ENCODE data around the gene SRCAP.
"Not testable (repeated sequence)": the region's sequence is repeated elsewhere in the genome, so short reads cannot be mapped to it uniquely, and the experiment has no call there.

The SRCAP gene

GRCh38 chr16:30699615-30700099, 686 bp downstream of the SRCAP start:
- no peak for DNase-seq

- DNase-seq: no peak
Observed at GRCh38 chr16:30700491-30700890, 1.5 kb downstream of the SRCAP start.

GRCh38 chr16:30700971-30701370, 2.0 kb downstream of the SRCAP start:
- no peak for DNase-seq

- DNase-seq: not testable (repeated sequence)
Observed at GRCh38 chr16:30703071-30703470, 4.1 kb downstream of the SRCAP start.

GRCh38 chr16:30703971-30704370, 5.0 kb downstream of the SRCAP start:
- DNase-seq: no peak

- DNase-seq: no peak
Observed at GRCh38 chr16:30706046-30706445, 7.1 kb downstream of the SRCAP start.

GRCh38 chr16:30710971-30711370, 12.0 kb downstream of the SRCAP start:
- no peak for DNase-seq

- DNase-seq: no peak
Observed at GRCh38 chr16:30711712-30712111, 12.7 kb downstream of the SRCAP start.

- peak; percentile 83 for DNase-seq
Observed at GRCh38 chr16:30715750-30716445, 16.9 kb downstream of the SRCAP start.

GRCh38 chr16:30720086-30720485, 21.1 kb downstream of the SRCAP start:
- DNase-seq: no peak

- no peak for DNase-seq
Observed at GRCh38 chr16:30720694-30721093, 21.7 kb downstream of the SRCAP start.

GRCh38 chr16:30721167-30721566, 22.2 kb downstream of the SRCAP start:
- no peak for DNase-seq

- no peak for DNase-seq
Observed at GRCh38 chr16:30721606-30722005, 22.6 kb downstream of the SRCAP start.

GRCh38 chr16:30722443-30722842, 23.5 kb downstream of the SRCAP start:
- DNase-seq: no peak

GRCh38 chr16:30722916-30723315, 23.9 kb downstream of the SRCAP start:
- DNase-seq: no peak

GRCh38 chr16:30723725-30724355, 24.9 kb downstream of the SRCAP start:
- DNase-seq: no peak

- no peak for DNase-seq
Observed at GRCh38 chr16:30724641-30725417, 25.9 kb downstream of the SRCAP start.

GRCh38 chr16:30725418-30725792, 26.4 kb downstream of the SRCAP start:
- DNase-seq: no peak

- DNase-seq: no peak
Observed at GRCh38 chr16:30728321-30728720, 29.4 kb downstream of the SRCAP start.

- no peak for DNase-seq
Observed at GRCh38 chr16:30728899-30729672, 30.1 kb downstream of the SRCAP start.

GRCh38 chr16:30731411-30731810, 32.4 kb downstream of the SRCAP start:
- DNase-seq: peak; percentile 22

- no peak for DNase-seq
Observed at GRCh38 chr16:30736995-30737793, 38.2 kb downstream of the SRCAP start.
